ENCODE data around the gene BMPR1B. TPM values are rescaled to one million over a fixed set of nuclear protein-coding genes. Genes with fewer than 3 reads are reported as not detected.

The BMPR1B gene
- total and polyA plus RNA-seq, 2 of the 4 experiments (the other 2 are of a cell fraction) = 0.24 to 0.90 TPM

DNA sequence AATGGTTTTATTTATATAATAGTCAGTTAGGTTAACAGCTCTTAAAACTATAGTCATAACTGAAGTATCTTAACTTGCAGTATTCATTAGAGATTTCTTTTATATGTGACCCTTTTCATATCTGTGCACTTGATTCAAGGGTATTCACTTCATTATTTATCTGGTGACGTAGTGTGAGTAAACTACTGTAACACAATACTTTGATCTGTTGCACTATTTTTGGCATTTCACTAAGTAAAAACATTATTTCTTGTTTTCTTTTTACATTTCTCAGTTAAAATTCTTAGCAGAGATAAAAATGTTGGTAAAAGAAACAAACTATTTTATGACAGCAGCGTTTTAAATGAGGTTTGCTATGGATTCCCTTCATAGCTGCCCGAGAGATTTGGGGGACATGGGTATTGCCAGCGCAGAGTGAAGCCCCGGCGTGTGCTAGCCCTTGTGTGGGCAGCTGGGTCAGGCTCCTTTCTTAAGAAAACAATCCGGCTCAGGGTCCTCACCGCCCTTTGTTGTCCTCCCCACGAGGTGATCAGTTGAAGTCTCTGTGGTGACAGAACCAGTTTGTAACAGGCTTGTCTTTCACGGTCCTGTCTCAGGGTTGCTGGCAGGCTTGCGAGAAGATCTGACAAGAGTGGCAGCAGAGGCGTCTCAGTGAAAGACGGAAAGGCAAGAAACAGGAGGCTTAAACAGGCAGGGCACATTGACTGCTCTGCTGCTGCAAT is 293.4 kb downstream of the BMPR1B start:
- no peak overlapping the region for H2BK5ac ChIP-seq (ENCODE audit: low read depth, low read length, poor library complexity, severe bottlenecking)
- no peak overlapping the region for H3K4me3 ChIP-seq (ENCODE audit: insufficient read depth, low read depth, low read length)
- H3K27me3 ChIP-seq (ENCODE audit: control insufficient read depth, insufficient read depth, low read length) = no peaks in the 10 kb centered on the region
- TF ChIP-seq NFE2L2 (IDR thresholded peaks at IDR 0.05; ENCODE audit: low read depth, low read length) = no peak
- TF ChIP-seq SMC3 (IDR thresholded peaks at IDR 0.05; ENCODE audit: low read depth, low read length) = no peak
- no peak for TF ChIP-seq MXI1 (IDR thresholded peaks at IDR 0.05; ENCODE audit: borderline replicate concordance, low read depth, low read length)
- TF ChIP-seq CHD1 (IDR thresholded peaks at IDR 0.05; ENCODE audit: low read depth, low read length) = no peak
- TF ChIP-seq, protein P1, sequence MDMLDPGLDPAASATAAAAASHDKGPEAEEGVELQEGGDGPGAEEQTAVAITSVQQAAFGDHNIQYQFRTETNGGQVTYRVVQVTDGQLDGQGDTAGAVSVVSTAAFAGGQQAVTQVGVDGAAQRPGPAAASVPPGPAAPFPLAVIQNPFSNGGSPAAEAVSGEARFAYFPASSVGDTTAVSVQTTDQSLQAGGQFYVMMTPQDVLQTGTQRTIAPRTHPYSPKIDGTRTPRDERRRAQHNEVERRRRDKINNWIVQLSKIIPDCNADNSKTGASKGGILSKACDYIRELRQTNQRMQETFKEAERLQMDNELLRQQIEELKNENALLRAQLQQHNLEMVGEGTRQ (IDR thresholded peaks at IDR 0.05; ENCODE audit: low read depth, low read length) = no peak
- no peak for TF ChIP-seq BHLHE40 (IDR thresholded peaks at IDR 0.05; ENCODE audit: low read depth, low read length)
- TF ChIP-seq CEBPB (IDR thresholded peaks at IDR 0.05; ENCODE audit: low read depth, low read length) = no peak
- TF ChIP-seq, protein P2, sequence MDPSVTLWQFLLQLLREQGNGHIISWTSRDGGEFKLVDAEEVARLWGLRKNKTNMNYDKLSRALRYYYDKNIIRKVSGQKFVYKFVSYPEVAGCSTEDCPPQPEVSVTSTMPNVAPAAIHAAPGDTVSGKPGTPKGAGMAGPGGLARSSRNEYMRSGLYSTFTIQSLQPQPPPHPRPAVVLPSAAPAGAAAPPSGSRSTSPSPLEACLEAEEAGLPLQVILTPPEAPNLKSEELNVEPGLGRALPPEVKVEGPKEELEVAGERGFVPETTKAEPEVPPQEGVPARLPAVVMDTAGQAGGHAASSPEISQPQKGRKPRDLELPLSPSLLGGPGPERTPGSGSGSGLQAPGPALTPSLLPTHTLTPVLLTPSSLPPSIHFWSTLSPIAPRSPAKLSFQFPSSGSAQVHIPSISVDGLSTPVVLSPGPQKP (IDR thresholded peaks at IDR 0.05; ENCODE audit: borderline replicate concordance, low read depth, low read length) = no peak
- TF ChIP-seq, protein P3, sequence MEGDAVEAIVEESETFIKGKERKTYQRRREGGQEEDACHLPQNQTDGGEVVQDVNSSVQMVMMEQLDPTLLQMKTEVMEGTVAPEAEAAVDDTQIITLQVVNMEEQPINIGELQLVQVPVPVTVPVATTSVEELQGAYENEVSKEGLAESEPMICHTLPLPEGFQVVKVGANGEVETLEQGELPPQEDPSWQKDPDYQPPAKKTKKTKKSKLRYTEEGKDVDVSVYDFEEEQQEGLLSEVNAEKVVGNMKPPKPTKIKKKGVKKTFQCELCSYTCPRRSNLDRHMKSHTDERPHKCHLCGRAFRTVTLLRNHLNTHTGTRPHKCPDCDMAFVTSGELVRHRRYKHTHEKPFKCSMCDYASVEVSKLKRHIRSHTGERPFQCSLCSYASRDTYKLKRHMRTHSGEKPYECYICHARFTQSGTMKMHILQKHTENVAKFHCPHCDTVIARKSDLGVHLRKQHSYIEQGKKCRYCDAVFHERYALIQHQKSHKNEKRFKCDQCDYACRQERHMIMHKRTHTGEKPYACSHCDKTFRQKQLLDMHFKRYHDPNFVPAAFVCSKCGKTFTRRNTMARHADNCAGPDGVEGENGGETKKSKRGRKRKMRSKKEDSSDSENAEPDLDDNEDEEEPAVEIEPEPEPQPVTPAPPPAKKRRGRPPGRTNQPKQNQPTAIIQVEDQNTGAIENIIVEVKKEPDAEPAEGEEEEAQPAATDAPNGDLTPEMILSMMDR (conservative IDR thresholded peaks at IDR 0.05; ENCODE audit: low read depth, low read length) = no peak
- TF ChIP-seq MAFK (IDR thresholded peaks at IDR 0.05; ENCODE audit: low read depth, low read length) = no peak
- no peak for TF ChIP-seq FOS (IDR thresholded peaks at IDR 0.05; ENCODE audit: low read depth, low read length)
- TF ChIP-seq RCOR1 (IDR thresholded peaks at IDR 0.05; ENCODE audit: insufficient replicate concordance, low read length) = no peak
- H2BK120ac ChIP-seq (ENCODE audit: low read depth, low read length) = no peak overlapping the region
- no peak overlapping the region for H2BK15ac ChIP-seq (ENCODE audit: low read depth, low read length)
- dilution Hi-C loops (cut with HindIII; ENCODE audit: low sequenced_read_pairs, unreplicated experiment) = no loop called here
- no TSS peak for BruUV-seq (replicated peaks)
- no peak overlapping the region for H4K5ac ChIP-seq (ENCODE audit: low read depth, low read length)
- H2BK20ac ChIP-seq (ENCODE audit: low read depth, low read length) = no peak overlapping the region
- H3K79me1 ChIP-seq (ENCODE audit: low read depth in 1 of 2, low read length in 2 of 2) = no peaks in the 10 kb centered on the region
- H4K91ac ChIP-seq (ENCODE audit: insufficient read depth, low read depth, low read length) = no peak overlapping the region
- no peaks in the 10 kb centered on the region for H3K4me1 ChIP-seq (ENCODE audit: control insufficient read depth, insufficient read depth, low read length)
- no peaks in the 10 kb centered on the region for H3K36me3 ChIP-seq (ENCODE audit: control insufficient read depth, insufficient read depth, low read length)
- 40% methylated on average over 4 of the region's 13 CpGs; no CpG with 5 or more reads in 1 of the 2 experiments for WGBS, 2 experiments (ENCODE audit: extremely low coverage in 2 of 2, insufficient read length in 1 of 2)
- intact Hi-C loops (cut with micrococcal nuclease) = no loop called here
- H4K8ac ChIP-seq (ENCODE audit: low read depth in 2 of 2, low read length in 2 of 2) = no peak overlapping the region
- H2AFZ ChIP-seq (replicated peaks; ENCODE audit: low read length, poor library complexity) = peak overlapping the region; percentile 68
- H3K56ac ChIP-seq (ENCODE audit: extremely low read depth, insufficient read depth, low read length) = no peak overlapping the region
- no peak overlapping the region for H3K14ac ChIP-seq (replicated peaks; ENCODE audit: low read depth, low read length)
- H3K9ac ChIP-seq (ENCODE audit: low read depth, low read length) = no peak overlapping the region
- in situ Hi-C loops (cut with MboI; ENCODE audit: low sequenced_read_pairs) = no loop called here
- no peaks in the 10 kb centered on the region for H3K9me3 ChIP-seq (ENCODE audit: control insufficient read depth, insufficient read depth, low read length)
- H3K4me2 ChIP-seq (ENCODE audit: low read depth, low read length) = no peak overlapping the region
- ATAC-seq (ENCODE audit: low read depth) (no peak; the same call in 1 of the 2 replicates), DNase-seq (no peak)
- H2AK5ac ChIP-seq (ENCODE audit: low read depth, low read length) = no peak overlapping the region
- no peak overlapping the region for H2AK9ac ChIP-seq (replicated peaks; ENCODE audit: low read depth, low read length, poor library complexity)
- H3K9me1 ChIP-seq (ENCODE audit: insufficient read depth, low read length) = no peaks in the 10 kb centered on the region
- no peak overlapping the region for H3K4ac ChIP-seq (ENCODE audit: low read depth, low read length)
- ChIA-PET POLR2A (ENCODE audit: unreplicated experiment) (no interaction called here), CTCF (no interaction called here)
- no peak overlapping the region for H3K27ac ChIP-seq (ENCODE audit: insufficient read depth, low read length)
- no peak overlapping the region for H3K18ac ChIP-seq (ENCODE audit: low read depth, low read length)
- peak overlapping the region; percentile 73 for H3K23ac ChIP-seq (ENCODE audit: low read depth, low read length)
- no peaks in the 10 kb centered on the region for H4K20me1 ChIP-seq (ENCODE audit: insufficient read depth, low read length)

Data from IMR-90 (cell line).